GM19023 (cell line): ENCODE data around the gene TMEM45B.
"Not testable (repeated sequence)": the region's sequence is repeated elsewhere in the genome, so short reads cannot be mapped to it uniquely, and the experiment has no call there.

ENCODE experiments used
- ATAC-seq: cut with Tn5 transposase; IDR thresholded peaks from one replicate; pipeline ENCODE4 v1.9.1; 2021; ENCODE audit warnings: mild to moderate bottlenecking, moderate library complexity; ENCODE audit not compliant: unreplicated experiment

TMEM45B gene

GRCh38 chr11:129815596-129816461, at the start of gene TMEM45B:
TMEM45B (plus strand) TSS chr11:129815848; CDS start chr11:129852483, 36,635 bp downstream.
- no peak for ATAC-seq

GRCh38 chr11:129766898-129767604, 48.6 kb upstream of the TMEM45B start:
- no peak for ATAC-seq

- no peak for ATAC-seq
These were observed 47.8 kb upstream of the TMEM45B start for GRCh38 chr11:129767827-129768226.

- no peak for ATAC-seq
These were observed 47.3 kb upstream of the TMEM45B start for GRCh38 chr11:129768356-129768755.

- ATAC-seq, result no peak
These were observed 46.6 kb upstream of the TMEM45B start for GRCh38 chr11:129769059-129769458.

GRCh38 chr11:129770993-129771392, 44.7 kb upstream of the TMEM45B start:
- no peak for ATAC-seq

GRCh38 chr11:129771456-129771855, 44.2 kb upstream of the TMEM45B start:
- not testable (repeated sequence) for ATAC-seq

- ATAC-seq, result no peak
These were observed 36.8 kb upstream of the TMEM45B start for GRCh38 chr11:129778877-129779276.

- ATAC-seq, result no peak
These were observed 36.3 kb upstream of the TMEM45B start for GRCh38 chr11:129779342-129779741.

GRCh38 chr11:129785383-129786111, 30.1 kb upstream of the TMEM45B start:
- ATAC-seq, result no peak

- ATAC-seq, result not testable (repeated sequence)
These were observed 29.6 kb upstream of the TMEM45B start for GRCh38 chr11:129786112-129786416.

GRCh38 chr11:129787532-129788155, 28.0 kb upstream of the TMEM45B start:
- ATAC-seq, result no peak

- ATAC-seq, result no peak
These were observed 27.4 kb upstream of the TMEM45B start for GRCh38 chr11:129788278-129788677.

- no peak for ATAC-seq
These were observed 25.5 kb upstream of the TMEM45B start for GRCh38 chr11:129790106-129790505.

- ATAC-seq, result no peak
These were observed 24.1 kb upstream of the TMEM45B start for GRCh38 chr11:129791515-129791914.

- ATAC-seq, result no peak
These were observed 23.0 kb upstream of the TMEM45B start for GRCh38 chr11:129792663-129793062.

- ATAC-seq, result no peak
These were observed 20.6 kb upstream of the TMEM45B start for GRCh38 chr11:129795089-129795488.

- ATAC-seq, result no peak
These were observed 17.4 kb upstream of the TMEM45B start for GRCh38 chr11:129798212-129798611.

GRCh38 chr11:129800162-129800561, 15.5 kb upstream of the TMEM45B start:
- not testable (repeated sequence) for ATAC-seq

GRCh38 chr11:129800655-129801054, 15.0 kb upstream of the TMEM45B start:
- ATAC-seq, result no peak

- ATAC-seq, result no peak
These were observed 12.1 kb upstream of the TMEM45B start for GRCh38 chr11:129803533-129803932.
